ENCODE data around the gene OLIG1.

OLIG1 gene, protein sequence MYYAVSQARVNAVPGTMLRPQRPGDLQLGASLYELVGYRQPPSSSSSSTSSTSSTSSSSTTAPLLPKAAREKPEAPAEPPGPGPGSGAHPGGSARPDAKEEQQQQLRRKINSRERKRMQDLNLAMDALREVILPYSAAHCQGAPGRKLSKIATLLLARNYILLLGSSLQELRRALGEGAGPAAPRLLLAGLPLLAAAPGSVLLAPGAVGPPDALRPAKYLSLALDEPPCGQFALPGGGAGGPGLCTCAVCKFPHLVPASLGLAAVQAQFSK

DNA sequence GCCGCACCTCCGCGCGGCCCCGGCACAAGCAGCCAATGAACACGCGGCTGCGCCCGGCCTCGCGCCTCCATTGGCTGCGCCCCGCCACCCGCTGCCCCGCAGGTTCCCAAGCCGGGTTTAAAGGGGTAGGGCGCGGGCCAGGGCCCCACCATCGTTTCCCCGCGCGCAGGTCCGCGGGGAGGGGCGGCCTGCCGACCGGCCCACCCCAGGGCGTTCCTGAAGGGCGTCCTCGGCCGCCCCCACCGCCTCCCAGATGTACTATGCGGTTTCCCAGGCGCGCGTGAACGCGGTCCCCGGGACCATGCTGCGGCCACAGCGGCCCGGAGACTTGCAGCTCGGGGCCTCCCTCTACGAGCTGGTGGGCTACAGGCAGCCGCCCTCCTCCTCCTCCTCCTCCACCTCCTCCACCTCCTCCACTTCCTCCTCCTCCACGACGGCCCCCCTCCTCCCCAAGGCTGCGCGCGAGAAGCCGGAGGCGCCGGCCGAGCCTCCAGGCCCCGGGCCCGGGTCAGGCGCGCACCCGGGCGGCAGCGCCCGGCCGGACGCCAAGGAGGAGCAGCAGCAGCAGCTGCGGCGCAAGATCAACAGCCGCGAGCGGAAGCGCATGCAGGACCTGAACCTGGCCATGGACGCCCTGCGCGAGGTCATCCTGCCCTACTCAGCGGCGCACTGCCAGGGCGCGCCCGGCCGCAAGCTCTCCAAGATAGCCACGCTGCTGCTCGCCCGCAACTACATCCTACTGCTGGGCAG lies at the start of gene OLIG1:
TSS of gene OLIG1 (plus strand) at position 148 of the 750 bp plus-strand sequence. CDS start at position 254, 106 bp downstream.
- no peak for DNase-seq (ENCODE audit: low read depth in 1 of 2, low spot score in 1 of 2)

DNA sequence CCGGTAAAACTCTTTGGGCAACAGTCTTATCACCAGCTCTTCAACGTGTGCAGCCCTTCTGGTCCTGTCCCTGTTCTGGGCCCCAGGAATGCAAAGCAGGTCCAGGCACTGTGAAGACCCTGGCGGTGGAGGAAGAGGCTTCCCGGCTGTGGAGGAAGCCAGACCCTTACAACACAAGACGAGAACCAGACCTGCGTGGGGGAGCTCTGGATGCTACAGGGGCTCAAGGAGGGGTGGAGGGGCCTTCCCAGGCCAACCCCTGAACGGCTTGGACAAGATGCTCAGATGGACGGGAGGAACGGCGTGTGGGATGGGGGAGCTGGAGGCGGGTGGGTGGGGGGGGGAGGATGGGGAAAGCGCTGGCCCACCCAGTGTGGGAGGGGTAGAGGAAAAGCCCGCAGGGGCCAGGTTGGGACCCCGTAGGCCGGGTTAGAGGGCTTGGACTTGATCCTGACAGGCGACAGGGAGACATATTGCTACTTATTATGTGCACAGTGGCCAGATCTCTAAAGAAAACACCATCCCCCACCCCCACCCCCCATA lies 49.3 kb upstream of the OLIG1 start:
- no peak for DNase-seq (ENCODE audit: low read depth in 1 of 2, low spot score in 1 of 2)

DNA sequence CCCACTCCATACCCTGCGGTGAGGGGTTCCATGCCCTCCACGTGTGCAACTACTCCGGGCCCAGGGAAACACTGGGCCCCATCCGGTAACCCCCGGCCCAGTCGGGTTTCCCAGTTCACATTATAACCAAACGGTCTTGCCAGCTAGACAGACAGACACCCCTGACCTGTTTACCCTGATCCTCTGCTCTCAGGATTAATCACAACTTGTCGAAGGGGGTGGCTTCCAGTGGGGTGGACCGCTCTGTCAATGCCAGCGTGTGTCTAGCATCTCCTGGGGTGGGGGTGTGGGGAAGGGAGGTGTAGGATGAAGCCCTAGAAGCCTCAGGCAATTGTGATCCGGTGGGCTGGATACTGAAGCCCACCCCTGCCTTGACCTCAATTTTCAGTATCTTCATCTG lies 48.8 kb upstream of the OLIG1 start:
- DNase-seq (ENCODE audit: low read depth in 1 of 2, low spot score in 1 of 2), result no peak

DNA sequence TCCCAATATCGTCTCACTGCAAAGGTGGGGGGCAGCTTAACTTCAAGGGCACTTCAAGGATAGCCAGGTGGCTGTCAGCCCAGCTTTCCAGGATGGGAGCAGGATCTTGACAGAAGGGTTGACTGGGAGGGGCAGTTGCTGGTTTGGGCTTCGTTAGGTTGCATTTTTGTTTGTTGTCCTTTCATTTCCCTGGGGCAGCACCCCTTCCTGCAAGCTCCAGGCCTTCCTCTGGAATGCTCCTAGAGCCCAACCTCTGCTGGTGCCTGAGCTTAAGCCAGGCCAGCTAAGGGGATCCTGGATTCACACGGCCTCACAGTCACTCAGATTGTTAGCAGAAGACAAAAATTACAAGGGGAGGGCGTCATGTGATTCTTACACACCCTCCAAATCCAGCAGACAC lies 48.3 kb upstream of the OLIG1 start:
- DNase-seq (ENCODE audit: low read depth in 1 of 2, low spot score in 1 of 2), result no peak

DNA sequence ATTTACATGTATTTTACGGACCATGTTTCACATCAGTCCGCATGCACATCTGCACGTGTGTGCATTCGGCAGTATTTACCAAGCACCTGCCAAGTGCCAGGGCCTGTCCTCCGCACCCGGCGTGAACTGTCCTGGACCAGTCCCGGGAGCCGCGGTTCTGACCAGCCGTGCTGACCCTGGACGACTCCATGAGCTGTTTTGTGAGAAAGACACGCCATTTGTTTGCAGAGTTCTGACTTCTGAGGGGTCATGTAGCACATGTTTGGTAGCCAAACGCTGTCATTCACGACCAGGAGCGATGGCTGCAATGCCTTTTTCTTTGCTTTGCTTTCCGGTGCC lies 47.5 kb upstream of the OLIG1 start:
- DNase-seq (ENCODE audit: low read depth in 1 of 2, low spot score in 1 of 2), result no peak

DNA sequence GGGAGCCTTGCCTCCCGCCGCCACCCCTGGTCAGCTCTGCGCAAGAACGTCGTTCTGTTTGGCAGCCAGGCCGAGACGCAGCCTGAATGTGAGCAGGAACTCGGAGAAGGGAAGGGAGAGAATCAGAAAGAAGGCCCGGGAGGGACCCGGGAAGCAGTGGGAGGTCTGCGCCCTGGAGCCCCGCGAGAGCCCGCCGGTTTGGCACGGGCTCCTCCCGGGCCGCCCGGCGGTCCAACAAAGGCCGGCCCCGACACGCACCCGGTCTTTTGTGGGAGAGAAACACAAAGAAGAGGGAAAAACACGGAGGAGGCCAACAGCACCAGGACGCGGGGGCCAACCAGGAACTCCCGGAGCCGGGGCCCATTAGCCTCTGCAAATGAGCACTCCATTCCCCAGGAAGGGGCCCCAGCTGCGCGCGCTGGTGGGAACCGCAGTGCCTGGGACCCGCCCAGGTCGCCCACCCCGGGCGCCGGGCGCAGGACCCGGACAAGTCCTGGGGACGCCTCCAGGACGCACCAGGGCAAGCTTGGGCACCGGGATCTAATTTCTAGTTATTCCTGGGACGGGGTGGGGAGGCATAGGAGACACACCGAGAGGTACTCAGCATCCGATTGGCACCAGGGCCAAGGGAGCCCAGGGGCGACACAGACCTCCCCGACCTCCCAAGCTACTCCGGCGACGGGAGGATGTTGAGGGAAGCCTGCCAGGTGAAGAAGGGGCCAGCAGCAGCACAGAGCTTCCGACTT lies 46.9 kb upstream of the OLIG1 start:
- no peak for DNase-seq (ENCODE audit: low read depth in 1 of 2, low spot score in 1 of 2)

DNA sequence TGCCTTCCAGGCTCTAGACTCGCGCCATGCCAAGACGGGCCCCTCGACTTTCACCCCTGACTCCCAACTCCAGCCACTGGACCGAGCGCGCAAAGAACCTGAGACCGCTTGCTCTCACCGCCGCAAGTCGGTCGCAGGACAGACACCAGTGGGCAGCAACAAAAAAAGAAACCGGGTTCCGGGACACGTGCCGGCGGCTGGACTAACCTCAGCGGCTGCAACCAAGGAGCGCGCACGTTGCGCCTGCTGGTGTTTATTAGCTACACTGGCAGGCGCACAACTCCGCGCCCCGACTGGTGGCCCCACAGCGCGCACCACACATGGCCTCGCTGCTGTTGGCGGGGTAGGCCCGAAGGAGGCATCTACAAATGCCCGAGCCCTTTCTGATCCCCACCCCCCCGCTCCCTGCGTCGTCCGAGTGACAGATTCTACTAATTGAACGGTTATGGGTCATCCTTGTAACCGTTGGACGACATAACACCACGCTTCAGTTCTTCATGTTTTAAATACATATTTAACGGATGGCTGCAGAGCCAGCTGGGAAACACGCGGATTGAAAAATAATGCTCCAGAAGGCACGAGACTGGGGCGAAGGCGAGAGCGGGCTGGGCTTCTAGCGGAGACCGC lies 46.3 kb upstream of the OLIG1 start:
- DNase-seq (ENCODE audit: low read depth in 1 of 2, low spot score in 1 of 2), result no peak

DNA sequence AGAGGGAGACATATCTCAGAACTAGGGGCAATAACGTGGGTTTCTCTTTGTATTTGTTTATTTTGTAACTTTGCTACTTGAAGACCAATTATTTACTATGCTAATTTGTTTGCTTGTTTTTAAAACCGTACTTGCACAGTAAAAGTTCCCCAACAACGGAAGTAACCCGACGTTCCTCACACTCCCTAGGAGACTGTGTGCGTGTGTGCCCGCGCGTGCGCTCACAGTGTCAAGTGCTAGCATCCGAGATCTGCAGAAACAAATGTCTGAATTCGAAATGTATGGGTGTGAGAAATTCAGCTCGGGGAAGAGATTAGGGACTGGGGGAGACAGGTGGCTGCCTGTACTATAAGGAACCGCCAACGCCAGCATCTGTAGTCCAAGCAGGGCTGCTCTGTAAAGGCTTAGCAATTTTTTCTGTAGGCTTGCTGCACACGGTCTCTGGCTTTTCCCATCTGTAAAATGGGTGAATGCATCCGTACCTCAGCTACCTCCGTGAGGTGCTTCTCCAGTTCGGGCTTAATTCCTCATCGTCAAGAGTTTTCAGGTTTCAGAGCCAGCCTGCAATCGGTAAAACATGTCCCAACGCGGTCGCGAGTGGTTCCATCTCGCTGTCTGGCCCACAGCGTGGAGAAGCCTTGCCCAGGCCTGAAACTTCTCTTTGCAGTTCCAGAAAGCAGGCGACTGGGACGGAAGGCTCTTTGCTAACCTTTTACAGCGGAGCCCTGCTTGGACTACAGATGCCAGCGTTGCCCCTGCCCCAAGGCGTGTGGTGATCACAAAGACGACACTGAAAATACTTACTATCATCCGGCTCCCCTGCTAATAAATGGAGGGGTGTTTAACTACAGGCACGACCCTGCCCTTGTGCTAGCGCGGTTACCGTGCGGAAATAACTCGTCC lies 45.5 kb upstream of the OLIG1 start:
- DNase-seq (ENCODE audit: low read depth in 1 of 2, low spot score in 1 of 2), result no peak

DNA sequence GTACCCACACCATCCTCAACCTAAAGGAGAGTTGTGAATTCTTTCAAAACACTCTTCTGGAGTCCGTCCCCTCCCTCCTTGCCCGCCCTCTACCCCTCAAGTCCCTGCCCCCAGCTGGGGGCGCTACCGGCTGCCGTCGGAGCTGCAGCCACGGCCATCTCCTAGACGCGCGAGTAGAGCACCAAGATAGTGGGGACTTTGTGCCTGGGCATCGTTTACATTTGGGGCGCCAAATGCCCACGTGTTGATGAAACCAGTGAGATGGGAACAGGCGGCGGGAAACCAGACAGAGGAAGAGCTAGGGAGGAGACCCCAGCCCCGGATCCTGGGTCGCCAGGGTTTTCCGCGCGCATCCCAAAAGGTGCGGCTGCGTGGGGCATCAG lies 44.8 kb upstream of the OLIG1 start:
- DNase-seq (ENCODE audit: low read depth in 1 of 2, low spot score in 1 of 2), result no peak

DNA sequence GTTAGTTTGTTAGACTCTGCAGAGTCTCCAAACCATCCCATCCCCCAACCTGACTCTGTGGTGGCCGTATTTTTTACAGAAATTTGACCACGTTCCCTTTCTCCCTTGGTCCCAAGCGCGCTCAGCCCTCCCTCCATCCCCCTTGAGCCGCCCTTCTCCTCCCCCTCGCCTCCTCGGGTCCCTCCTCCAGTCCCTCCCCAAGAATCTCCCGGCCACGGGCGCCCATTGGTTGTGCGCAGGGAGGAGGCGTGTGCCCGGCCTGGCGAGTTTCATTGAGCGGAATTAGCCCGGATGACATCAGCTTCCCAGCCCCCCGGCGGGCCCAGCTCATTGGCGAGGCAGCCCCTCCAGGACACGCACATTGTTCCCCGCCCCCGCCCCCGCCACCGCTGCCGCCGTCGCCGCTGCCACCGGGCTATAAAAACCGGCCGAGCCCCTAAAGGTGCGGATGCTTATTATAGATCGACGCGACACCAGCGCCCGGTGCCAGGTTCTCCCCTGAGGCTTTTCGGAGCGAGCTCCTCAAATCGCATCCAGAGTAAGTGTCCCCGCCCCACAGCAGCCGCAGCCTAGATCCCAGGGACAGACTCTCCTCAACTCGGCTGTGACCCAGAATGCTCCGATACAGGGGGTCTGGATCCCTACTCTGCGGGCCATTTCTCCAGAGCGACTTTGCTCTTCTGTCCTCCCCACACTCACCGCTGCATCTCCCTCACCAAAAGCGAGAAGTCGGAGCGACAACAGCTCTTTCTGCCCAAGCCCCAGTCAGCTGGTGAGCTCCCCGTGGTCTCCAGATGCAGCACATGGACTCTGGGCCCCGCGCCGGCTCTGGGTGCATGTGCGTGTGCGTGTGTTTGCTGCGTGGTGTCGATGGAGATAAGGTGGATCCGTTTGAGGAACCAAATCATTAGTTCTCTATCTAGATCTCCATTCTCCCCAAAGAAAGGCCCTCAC lies 44.2 kb upstream of the OLIG1 start, which contains the start of gene OLIG2:
TSS of gene OLIG2 (plus strand) at position 447 of the 954 bp plus-strand sequence. CDS start 928 bp downstream, outside the sequence.
- no peak for DNase-seq (ENCODE audit: low read depth in 1 of 2, low spot score in 1 of 2)

DNA sequence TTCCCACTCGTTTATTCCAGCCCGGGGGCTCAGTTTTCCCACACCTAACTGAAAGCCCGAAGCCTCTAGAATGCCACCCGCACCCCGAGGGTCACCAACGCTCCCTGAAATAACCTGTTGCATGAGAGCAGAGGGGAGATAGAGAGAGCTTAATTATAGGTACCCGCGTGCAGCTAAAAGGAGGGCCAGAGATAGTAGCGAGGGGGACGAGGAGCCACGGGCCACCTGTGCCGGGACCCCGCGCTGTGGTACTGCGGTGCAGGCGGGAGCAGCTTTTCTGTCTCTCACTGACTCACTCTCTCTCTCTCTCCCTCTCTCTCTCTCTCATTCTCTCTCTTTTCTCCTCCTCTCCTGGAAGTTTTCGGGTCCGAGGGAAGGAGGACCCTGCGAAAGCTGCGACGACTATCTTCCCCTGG lies 43.5 kb upstream of the OLIG1 start:
- DNase-seq (ENCODE audit: low read depth in 1 of 2, low spot score in 1 of 2), result no peak

DNA sequence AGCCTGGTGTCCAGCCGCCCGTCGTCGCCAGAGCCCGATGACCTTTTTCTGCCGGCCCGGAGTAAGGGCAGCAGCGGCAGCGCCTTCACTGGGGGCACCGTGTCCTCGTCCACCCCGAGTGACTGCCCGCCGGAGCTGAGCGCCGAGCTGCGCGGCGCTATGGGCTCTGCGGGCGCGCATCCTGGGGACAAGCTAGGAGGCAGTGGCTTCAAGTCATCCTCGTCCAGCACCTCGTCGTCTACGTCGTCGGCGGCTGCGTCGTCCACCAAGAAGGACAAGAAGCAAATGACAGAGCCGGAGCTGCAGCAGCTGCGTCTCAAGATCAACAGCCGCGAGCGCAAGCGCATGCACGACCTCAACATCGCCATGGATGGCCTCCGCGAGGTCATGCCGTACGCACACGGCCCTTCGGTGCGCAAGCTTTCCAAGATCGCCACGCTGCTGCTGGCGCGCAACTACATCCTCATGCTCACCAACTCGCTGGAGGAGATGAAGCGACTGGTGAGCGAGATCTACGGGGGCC lies 43.0 kb upstream of the OLIG1 start:
- DNase-seq (ENCODE audit: low read depth in 1 of 2, low spot score in 1 of 2), result no peak

DNA sequence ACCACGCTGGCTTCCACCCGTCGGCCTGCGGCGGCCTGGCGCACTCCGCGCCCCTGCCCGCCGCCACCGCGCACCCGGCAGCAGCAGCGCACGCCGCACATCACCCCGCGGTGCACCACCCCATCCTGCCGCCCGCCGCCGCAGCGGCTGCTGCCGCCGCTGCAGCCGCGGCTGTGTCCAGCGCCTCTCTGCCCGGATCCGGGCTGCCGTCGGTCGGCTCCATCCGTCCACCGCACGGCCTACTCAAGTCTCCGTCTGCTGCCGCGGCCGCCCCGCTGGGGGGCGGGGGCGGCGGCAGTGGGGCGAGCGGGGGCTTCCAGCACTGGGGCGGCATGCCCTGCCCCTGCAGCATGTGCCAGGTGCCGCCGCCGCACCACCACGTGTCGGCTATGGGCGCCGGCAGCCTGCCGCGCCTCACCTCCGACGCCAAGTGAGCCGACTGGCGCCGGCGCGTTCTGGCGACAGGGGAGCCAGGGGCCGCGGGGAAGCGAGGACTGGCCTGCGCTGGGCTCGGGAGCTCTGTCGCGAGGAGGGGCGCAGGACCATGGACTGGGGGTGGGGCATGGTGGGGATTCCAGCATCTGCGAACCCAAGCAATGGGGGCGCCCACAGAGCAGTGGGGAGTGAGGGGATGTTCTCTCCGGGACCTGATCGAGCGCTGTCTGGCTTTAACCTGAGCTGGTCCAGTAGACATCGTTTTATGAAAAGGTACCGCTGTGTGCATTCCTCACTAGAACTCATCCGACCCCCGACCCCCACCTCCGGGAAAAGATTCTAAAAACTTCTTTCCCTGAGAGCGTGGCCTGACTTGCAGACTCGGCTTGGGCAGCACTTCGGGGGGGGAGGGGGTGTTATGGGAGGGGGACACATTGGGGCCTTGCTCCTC lies 42.3 kb upstream of the OLIG1 start:
- DNase-seq (ENCODE audit: low read depth in 1 of 2, low spot score in 1 of 2), result no peak

DNA sequence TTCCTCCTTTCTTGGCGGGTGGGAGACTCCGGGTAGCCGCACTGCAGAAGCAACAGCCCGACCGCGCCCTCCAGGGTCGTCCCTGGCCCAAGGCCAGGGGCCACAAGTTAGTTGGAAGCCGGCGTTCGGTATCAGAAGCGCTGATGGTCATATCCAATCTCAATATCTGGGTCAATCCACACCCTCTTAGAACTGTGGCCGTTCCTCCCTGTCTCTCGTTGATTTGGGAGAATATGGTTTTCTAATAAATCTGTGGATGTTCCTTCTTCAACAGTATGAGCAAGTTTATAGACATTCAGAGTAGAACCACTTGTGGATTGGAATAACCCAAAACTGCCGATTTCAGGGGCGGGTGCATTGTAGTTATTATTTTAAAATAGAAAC lies 41.7 kb upstream of the OLIG1 start:
- DNase-seq (ENCODE audit: low read depth in 1 of 2, low spot score in 1 of 2), result no peak

DNA sequence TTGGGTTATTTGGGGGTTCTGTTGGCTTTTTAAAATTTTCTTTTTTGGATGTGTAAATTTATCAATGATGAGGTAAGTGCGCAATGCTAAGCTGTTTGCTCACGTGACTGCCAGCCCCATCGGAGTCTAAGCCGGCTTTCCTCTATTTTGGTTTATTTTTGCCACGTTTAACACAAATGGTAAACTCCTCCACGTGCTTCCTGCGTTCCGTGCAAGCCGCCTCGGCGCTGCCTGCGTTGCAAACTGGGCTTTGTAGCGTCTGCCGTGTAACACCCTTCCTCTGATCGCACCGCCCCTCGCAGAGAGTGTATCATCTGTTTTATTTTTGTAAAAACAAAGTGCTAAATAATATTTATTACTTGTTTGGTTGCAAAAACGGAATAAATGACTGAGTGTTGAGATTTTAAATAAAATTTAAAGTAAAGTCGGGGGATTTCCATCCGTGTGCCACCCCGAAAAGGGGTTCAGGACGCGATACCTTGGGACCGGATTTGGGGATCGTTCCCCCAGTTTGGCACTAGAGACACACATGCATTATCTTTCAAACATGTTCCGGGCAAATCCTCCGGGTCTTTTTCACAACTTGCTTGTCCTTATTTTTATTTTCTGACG lies 41.1 kb upstream of the OLIG1 start:
- no peak for DNase-seq (ENCODE audit: low read depth in 1 of 2, low spot score in 1 of 2)

DNA sequence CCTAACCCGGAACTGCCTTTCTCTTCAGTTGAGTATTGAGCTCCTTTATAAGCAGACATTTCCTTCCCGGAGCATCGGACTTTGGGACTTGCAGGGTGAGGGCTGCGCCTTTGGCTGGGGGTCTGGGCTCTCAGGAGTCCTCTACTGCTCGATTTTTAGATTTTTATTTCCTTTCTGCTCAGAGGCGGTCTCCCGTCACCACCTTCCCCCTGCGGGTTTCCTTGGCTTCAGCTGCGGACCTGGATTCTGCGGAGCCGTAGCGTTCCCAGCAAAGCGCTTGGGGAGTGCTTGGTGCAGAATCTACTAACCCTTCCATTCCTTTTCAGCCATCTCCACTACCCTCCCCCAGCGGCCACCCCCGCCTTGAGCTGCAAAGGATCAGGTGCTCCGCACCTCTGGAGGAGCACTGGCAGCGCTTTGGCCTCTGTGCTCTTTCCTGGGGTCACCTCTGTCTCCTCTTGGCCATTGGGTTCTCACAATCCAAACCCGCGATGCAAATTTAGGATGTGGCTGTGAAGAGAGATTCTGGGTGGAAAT lies 40.5 kb upstream of the OLIG1 start:
- no peak for DNase-seq (ENCODE audit: low read depth in 1 of 2, low spot score in 1 of 2)

DNA sequence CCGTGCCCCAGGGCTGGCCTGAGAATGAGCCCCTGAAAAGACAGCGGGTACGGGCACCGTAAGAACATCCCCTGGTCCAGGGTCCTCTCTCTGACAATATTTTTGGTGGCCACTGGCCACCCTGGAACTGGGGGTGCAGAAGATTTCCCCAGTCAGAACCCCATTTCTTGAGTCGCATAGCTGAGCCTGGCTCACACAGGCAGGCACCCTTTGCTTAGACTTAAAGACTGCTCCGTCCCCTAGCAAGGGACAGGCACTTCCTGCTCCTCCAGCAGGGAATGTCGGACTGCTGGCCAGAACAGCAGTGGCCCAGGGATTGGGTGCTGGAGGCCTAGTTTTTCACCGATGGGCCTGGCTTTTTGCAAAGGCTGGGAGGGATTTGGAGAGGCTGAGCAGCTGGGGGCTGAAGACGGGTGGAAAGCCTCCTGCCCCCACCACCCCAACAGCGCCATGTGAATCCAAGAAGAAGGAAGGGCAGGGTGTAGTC lies 39.9 kb upstream of the OLIG1 start:
- DNase-seq (ENCODE audit: low read depth in 1 of 2, low spot score in 1 of 2), result no peak

Measured in activated T-helper 1 cell treated with anti-CD3 and anti-CD28 coated beads, Interleukin-2, amount 50 U/mL, for 16 hours (primary cell).